ENCODE data around the gene KAZN.

GRCh38 chr1:14596591-14596990, 1.9 kb upstream of the KAZN start:
- TF ChIP-seq CTCF (IDR thresholded peaks at IDR 0.05; ENCODE audit: low read depth, low read length, poor library complexity, severe bottlenecking) (no peak), EZH2phosphoT487 (IDR thresholded peaks at IDR 0.05; ENCODE audit: borderline replicate concordance, low read length) (no peak)
